ENCODE results near the gene BPHL.
"Not testable (repeated sequence)": the region's sequence is repeated elsewhere in the genome, so short reads cannot be mapped to it uniquely, and the experiment has no call there.

Gene BPHL

GRCh38 chr6:3140201-3140600 lies 21.7 kb downstream of the BPHL start:
- no peak overlapping the region for H3K4me3 ChIP-seq (ENCODE audit: low read depth, low read length)
- TF ChIP-seq, protein P1, sequence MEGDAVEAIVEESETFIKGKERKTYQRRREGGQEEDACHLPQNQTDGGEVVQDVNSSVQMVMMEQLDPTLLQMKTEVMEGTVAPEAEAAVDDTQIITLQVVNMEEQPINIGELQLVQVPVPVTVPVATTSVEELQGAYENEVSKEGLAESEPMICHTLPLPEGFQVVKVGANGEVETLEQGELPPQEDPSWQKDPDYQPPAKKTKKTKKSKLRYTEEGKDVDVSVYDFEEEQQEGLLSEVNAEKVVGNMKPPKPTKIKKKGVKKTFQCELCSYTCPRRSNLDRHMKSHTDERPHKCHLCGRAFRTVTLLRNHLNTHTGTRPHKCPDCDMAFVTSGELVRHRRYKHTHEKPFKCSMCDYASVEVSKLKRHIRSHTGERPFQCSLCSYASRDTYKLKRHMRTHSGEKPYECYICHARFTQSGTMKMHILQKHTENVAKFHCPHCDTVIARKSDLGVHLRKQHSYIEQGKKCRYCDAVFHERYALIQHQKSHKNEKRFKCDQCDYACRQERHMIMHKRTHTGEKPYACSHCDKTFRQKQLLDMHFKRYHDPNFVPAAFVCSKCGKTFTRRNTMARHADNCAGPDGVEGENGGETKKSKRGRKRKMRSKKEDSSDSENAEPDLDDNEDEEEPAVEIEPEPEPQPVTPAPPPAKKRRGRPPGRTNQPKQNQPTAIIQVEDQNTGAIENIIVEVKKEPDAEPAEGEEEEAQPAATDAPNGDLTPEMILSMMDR (IDR thresholded peaks at IDR 0.05; ENCODE audit: control insufficient read depth, extremely low read depth, insufficient read depth) = no peak
- no peak for DNase-seq (ENCODE audit: low read depth)

- DNase-seq (ENCODE audit: low read depth) = no peak
- TF ChIP-seq, protein P1 (IDR thresholded peaks at IDR 0.05; ENCODE audit: control insufficient read depth, extremely low read depth, insufficient read depth) = no peak
- no peak overlapping the region for H3K4me3 ChIP-seq (ENCODE audit: low read depth, low read length)
Measured at GRCh38 chr6:3142536-3142935, 24.0 kb downstream of the BPHL start.

- no peak for DNase-seq (ENCODE audit: low read depth)
- H3K4me3 ChIP-seq (ENCODE audit: low read depth, low read length) = no peak overlapping the region
- TF ChIP-seq, protein P1 (IDR thresholded peaks at IDR 0.05; ENCODE audit: control insufficient read depth, extremely low read depth, insufficient read depth) = no peak
Measured at GRCh38 chr6:3143158-3143557, 24.6 kb downstream of the BPHL start.

GRCh38 chr6:3144571-3144970 lies 26.1 kb downstream of the BPHL start:
- TF ChIP-seq, protein P1 (IDR thresholded peaks at IDR 0.05; ENCODE audit: control insufficient read depth, extremely low read depth, insufficient read depth) = no peak
- H3K4me3 ChIP-seq (ENCODE audit: low read depth, low read length) = no peak overlapping the region
- DNase-seq (ENCODE audit: low read depth) = no peak

- no peak overlapping the region for H3K4me3 ChIP-seq (ENCODE audit: low read depth, low read length)
- TF ChIP-seq, protein P1 (IDR thresholded peaks at IDR 0.05; ENCODE audit: control insufficient read depth, extremely low read depth, insufficient read depth) = 0 out of 2 replicates have a peak, but pooled peaks have one; percentile 20
- DNase-seq (ENCODE audit: low read depth) = no peak
Measured at GRCh38 chr6:3147914-3148757, 29.6 kb downstream of the BPHL start.

DNA sequence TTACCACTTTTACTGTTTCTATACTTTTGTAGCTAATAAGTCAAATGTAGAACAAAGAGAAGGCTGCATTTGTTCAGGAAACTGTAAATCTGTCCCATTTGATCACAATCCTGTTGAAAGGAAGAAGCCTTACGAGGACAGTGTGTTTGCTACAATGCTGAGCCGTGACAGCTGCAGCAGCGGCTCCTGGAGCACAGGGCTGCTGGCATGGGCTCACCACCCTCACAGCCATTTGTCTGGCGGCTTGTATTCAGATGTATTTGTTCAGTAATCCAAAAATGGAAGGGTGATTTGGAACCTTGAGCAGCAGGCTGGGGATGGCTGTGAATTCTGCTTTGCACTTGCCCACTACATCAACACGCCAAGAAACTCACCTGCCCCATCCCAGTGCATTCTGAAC lies 33.2 kb downstream of the BPHL start:
- TF ChIP-seq, protein P1 (IDR thresholded peaks at IDR 0.05; ENCODE audit: control insufficient read depth, extremely low read depth, insufficient read depth) = no peak
- H3K4me3 ChIP-seq (ENCODE audit: low read depth, low read length) = no peak overlapping the region
- no peak for DNase-seq (ENCODE audit: low read depth)

DNA sequence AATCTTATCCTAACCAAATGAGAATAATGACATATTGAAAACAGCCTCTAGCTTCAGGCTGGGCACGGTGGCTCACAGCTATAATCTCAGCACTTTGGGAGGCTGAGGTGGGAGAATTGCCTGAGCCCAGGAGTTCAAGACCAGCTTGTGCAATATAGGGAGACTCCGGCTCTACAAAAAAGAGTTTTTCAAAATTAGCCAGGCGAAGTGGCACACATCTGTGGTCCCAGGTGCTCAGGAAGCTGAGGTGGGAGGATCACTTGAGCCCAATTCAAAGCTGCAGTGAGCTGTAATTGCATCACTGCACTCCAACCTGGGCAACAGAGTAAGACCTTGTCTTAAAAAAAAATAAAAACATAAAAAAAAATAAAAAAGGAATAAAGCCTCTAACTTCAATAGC lies 34.2 kb downstream of the BPHL start:
- TF ChIP-seq, protein P1 (IDR thresholded peaks at IDR 0.05; ENCODE audit: control insufficient read depth, extremely low read depth, insufficient read depth) = no peak
- H3K4me3 ChIP-seq (ENCODE audit: low read depth, low read length) = no peak overlapping the region
- no peak for DNase-seq (ENCODE audit: low read depth)

DNA sequence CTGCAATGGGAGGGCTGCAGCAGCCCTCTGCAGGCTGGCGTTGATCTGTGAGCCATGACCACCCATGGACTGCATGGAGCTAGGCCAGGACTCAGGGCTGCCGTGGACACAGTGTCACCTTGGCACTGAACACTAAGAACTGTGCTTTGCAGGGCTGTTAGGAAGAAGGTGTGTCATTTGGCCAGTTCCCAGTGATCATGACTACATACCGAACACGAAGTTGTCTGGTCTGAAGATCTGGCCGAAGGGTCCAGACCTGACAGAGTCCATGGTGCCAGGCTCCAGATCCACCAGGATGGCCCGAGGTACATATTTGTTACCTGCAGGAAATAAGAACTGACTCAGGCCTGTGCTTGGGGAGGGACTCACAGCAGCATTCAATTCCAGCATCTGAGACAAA lies 36.9 kb downstream of the BPHL start:
- not testable (repeated sequence) for DNase-seq (ENCODE audit: low read depth); H3K4me3 ChIP-seq (ENCODE audit: low read depth, low read length)

GRCh38 chr6:3156184-3157130 lies 37.9 kb downstream of the BPHL start:
- peak overlapping the region; percentile 68 for H3K4me3 ChIP-seq (ENCODE audit: low read depth, low read length)
- DNase-seq (ENCODE audit: low read depth) = not testable (repeated sequence)

Measured in LNCaP clone FGC (cell line).